Caco-2 (cell line): ENCODE results near the gene PIM1. TPM values are rescaled to one million over a fixed set of nuclear protein-coding genes. Genes with fewer than 3 reads are reported as not detected.
A peak's percentile ranks its signal among the peaks of the same experiment; 100 is the strongest.

Source experiments
- BruUV-seq: library from RNA; stranded (reverse); fragments of 400-500 nt; replicated peaks from 2 replicates; lab custom pipeline; 2021; lab: Mats Ljungman, UMichigan
- CTCF ChIA-PET: fragments of 300-600 bp; sonication (Branson Sonifier 250); formaldehyde crosslinking; loops from one replicate; lab custom pipeline; 2022; ENCODE audit warnings: antibody characterized with exemption; lab: Charles Lee
- POLR2A ChIA-PET: fragments of 300-600 bp; sonication (Branson Sonifier 250); formaldehyde crosslinking; loops from one replicate; lab custom pipeline; 2022; ENCODE audit warnings: antibody characterized with exemption; lab: Charles Lee
- DNase-seq, 2 experiments: peaks; one replicate each; pipeline versions ENCODE4 v3.0.0 to v3.0.0-alpha.2; 2020 to 2022
- H3K27me3 ChIP-seq: replicated peaks from 2 replicates; pipeline ENCODE4 v1.6.0; 2011; ENCODE audit warnings: low read length; ENCODE audit not compliant: control insufficient read depth, insufficient read depth
- H3K36me3 ChIP-seq: 2 replicates; pipeline ENCODE4 v1.5.1; 2011; ENCODE audit warnings: low read length; ENCODE audit not compliant: control insufficient read depth, insufficient read depth
- H3K4me1 ChIP-seq: fragments of 250-450 bp; sonication (Bioruptor Pico); 2 replicates; pipeline ENCODE4 v1.5.1; 2020; ENCODE audit warnings: mild to moderate bottlenecking
- H3K4me3 ChIP-seq: 2 replicates; pipeline ENCODE4 v1.5.1; 2011; ENCODE audit warnings: low read depth, mild to moderate bottlenecking, control low read depth, low read length
- H3K9me3 ChIP-seq: fragments of 250-450 bp; sonication (Bioruptor Pico); 2 replicates; pipeline ENCODE4 v1.5.1; 2020; ENCODE audit warnings: mild to moderate bottlenecking, moderate library complexity
- H3K27ac Mint-ChIP-seq: one replicate; pipeline ENCODE4 v1.8.0; 2022; ENCODE audit warnings: mixed read lengths; ENCODE audit not compliant: unreplicated experiment
- H3K27me3 Mint-ChIP-seq: one replicate; pipeline ENCODE4 v1.8.0; 2022; ENCODE audit warnings: mixed read lengths; ENCODE audit not compliant: insufficient read depth, unreplicated experiment
- H3K36me3 Mint-ChIP-seq: one replicate; pipeline ENCODE4 v1.8.0; 2022; ENCODE audit warnings: mild to moderate bottlenecking, mixed read lengths; ENCODE audit not compliant: insufficient read depth, unreplicated experiment
- H3K4me1 Mint-ChIP-seq: one replicate; pipeline ENCODE4 v1.8.0; 2022; ENCODE audit warnings: low read depth, mixed read lengths; ENCODE audit not compliant: unreplicated experiment
- H3K4me3 Mint-ChIP-seq: one replicate; pipeline ENCODE4 v1.8.0; 2022; ENCODE audit warnings: mild to moderate bottlenecking, moderate library complexity, mixed read lengths; ENCODE audit not compliant: unreplicated experiment
- H3K9me3 Mint-ChIP-seq: one replicate; pipeline ENCODE4 v1.8.0; 2022; ENCODE audit warnings: mixed read lengths; ENCODE audit not compliant: unreplicated experiment
- intact Hi-C: fragments of 100-400 bp; cut with micrococcal nuclease; formaldehyde crosslinking; loops from one replicate; pipeline ENCODE4 v1.10.0; 2022; ENCODE audit not compliant: unreplicated experiment
- total RNA-seq: library from RNA; stranded (reverse); gene quantifications from 2 replicates; pipeline ENCODE4 v1.2.3, GENCODE V29; 2022
- TF ChIP-seq, protein P1 (sequence below), 2 experiments: fragments of 200-600 bp in 1 of 2; IDR thresholded peaks; 1 replicate in 1 of 2; 2 replicates in 1 of 2; pipeline versions ENCODE4 v1.5.1 to v1.8.0; 2011 to 2022; ENCODE audit warnings: antibody characterized with exemption in 1 of 2, control low read depth in 1 of 2, inconsistent platforms in 1 of 2, low read depth in 1 of 2, low read length in 1 of 2, mild to moderate bottlenecking in 1 of 2, moderate library complexity in 1 of 2; ENCODE audit not compliant: insufficient read depth in 1 of 2, severe bottlenecking in 1 of 2, unreplicated experiment in 1 of 2

PIM1 gene
- total RNA-seq, 1 experiment from 2014 or later = 48.3 TPM

DNA sequence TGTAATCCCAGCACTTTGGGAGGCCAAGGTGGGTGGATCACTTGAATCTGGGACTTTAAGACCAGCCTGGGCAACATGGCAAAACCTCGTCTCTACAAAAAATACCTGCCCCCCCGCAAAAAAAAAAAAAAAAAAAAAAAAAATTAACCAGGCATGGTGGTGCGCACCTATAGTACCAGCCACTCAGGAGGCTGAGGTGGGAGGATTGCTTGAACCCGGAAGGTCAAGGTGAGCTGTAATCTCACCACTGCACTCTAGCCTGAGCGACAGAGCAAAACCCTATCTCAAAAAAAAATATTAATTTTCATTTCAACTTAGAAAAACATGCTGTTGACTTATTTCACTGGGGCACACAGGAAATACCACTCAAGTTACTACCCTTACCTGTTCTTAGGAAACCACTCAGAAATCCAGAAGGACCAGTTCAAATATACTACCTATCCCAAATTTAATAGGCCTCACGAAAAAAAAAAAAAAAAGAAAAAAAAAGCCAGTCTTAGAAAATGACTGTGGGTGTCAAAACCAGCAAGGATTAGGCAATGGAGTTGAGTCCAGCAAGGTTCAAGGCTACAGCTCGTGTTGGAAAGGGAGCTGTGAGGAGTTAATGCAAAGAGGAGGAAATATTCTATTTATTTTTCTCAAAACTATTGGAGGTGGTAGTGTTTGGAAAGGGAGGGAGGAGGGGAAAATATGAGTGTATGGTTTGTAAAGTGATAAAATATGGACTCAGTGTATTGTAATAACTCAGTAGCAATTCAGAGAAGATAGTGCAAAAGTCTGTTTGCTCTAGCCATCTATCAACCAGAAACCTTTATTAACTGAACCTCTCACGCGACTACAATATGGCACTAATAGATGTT is 33.9 kb upstream of the PIM1 start:
- TF ChIP-seq, protein P1, sequence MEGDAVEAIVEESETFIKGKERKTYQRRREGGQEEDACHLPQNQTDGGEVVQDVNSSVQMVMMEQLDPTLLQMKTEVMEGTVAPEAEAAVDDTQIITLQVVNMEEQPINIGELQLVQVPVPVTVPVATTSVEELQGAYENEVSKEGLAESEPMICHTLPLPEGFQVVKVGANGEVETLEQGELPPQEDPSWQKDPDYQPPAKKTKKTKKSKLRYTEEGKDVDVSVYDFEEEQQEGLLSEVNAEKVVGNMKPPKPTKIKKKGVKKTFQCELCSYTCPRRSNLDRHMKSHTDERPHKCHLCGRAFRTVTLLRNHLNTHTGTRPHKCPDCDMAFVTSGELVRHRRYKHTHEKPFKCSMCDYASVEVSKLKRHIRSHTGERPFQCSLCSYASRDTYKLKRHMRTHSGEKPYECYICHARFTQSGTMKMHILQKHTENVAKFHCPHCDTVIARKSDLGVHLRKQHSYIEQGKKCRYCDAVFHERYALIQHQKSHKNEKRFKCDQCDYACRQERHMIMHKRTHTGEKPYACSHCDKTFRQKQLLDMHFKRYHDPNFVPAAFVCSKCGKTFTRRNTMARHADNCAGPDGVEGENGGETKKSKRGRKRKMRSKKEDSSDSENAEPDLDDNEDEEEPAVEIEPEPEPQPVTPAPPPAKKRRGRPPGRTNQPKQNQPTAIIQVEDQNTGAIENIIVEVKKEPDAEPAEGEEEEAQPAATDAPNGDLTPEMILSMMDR (IDR thresholded peaks at IDR 0.05; ENCODE audit: insufficient read depth in 1 of 2, low read depth in 1 of 2, low read length in 1 of 2, severe bottlenecking in 1 of 2, unreplicated experiment in 1 of 2) = no peak
- Mint-ChIP-seq H3K4me1 (peaks cover 39% of the 10 kb centered on the region), H3K36me3 (peaks cover 40% of the 10 kb centered on the region), H3K27me3 (no peaks in the 10 kb centered on the region), H3K4me3 (peak overlapping the region; percentile 96), H3K9me3 (no peaks in the 10 kb centered on the region), H3K27ac (peak overlapping the region; percentile 100)
- Histone ChIP-seq H3K4me1 (peaks cover 59% of the 10 kb centered on the region), H3K4me3 (peak overlapping the region; percentile 47), H3K36me3 (no peaks in the 10 kb centered on the region), H3K9me3 (no peaks in the 10 kb centered on the region), H3K27me3 (no peaks in the 10 kb centered on the region)
- POLR2A ChIA-PET = interaction anchor here (0.7 to 3.2 kb wide), 6 partner anchors 8 to 36 kb away, joined by 3 to 28 read pairs (median 6); partner anchors contain the start of gene PIM1
- intact Hi-C loops = no loop called here
- no TSS peak for BruUV-seq
- CTCF ChIA-PET = interaction anchor here (0.6 to 1.9 kb wide), 5 partner anchors 10 to 229 kb away, joined by 3 to 10 read pairs (median 4); no protein-coding TSS in a partner anchor
- no peak for DNase-seq

DNA sequence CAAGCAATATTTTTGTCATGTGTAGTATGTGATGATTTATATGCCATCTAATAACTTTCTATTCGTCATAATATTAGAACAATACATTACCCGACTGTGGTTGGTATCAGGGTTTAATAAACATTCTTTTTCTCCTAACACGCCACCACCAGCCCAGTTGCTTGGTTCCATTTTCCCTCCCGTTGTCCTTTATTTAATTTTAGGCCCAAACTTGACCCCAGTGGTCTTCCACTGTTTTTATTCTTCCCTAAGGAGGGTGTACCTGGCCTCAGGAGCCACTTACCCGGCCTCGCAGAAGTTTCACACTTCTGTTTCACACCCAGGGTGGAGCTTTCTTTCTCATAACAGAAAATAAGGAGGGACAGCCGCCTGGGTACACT is 33.1 kb upstream of the PIM1 start:
- TF ChIP-seq, protein P1 (IDR thresholded peaks at IDR 0.05; ENCODE audit: insufficient read depth in 1 of 2, low read depth in 1 of 2, low read length in 1 of 2, severe bottlenecking in 1 of 2, unreplicated experiment in 1 of 2) = no peak
- Mint-ChIP-seq H3K36me3 (peaks cover 40% of the 10 kb centered on the region), H3K4me3 (peak overlapping the region; percentile 96), H3K27ac (peak overlapping the region; percentile 100), H3K9me3 (no peaks in the 10 kb centered on the region), H3K4me1 (peaks cover 46% of the 10 kb centered on the region), H3K27me3 (no peaks in the 10 kb centered on the region)
- Histone ChIP-seq H3K9me3 (no peaks in the 10 kb centered on the region), H3K36me3 (no peaks in the 10 kb centered on the region), H3K4me3 (peak overlapping the region; percentile 47), H3K4me1 (peaks cover 60% of the 10 kb centered on the region), H3K27me3 (no peaks in the 10 kb centered on the region)
- ChIA-PET CTCF (interaction anchor here (0.7 to 1.9 kb wide), 5 partner anchors 11 to 229 kb away, joined by 3 to 10 read pairs (median 3); no protein-coding TSS in a partner anchor), POLR2A (interaction anchor here (0.7 to 3.2 kb wide), 7 partner anchors 8 to 35 kb away, joined by 3 to 28 read pairs (median 6); partner anchors contain the start of gene PIM1)
- BruUV-seq = no TSS peak
- DNase-seq = no peak
- intact Hi-C loops = loop anchor here (1.0 kb wide), 2 partner anchors 9 to 33 kb away; no protein-coding TSS in a partner anchor
